SK-N-SH (cell line): Measurements from ENCODE around the gene MRPL21.

ENCODE experiments used
- CHD2 ChIP-seq: fragments of 150-350 bp; IDR thresholded peaks from 2 replicates; pipeline ENCODE4 v1.6.1; 2018; ENCODE audit warnings: low read length; ENCODE audit not compliant: partially characterized antibody
- POLR2AphosphoS5 ChIP-seq: IDR thresholded peaks from 2 replicates; pipeline ENCODE4 v1.6.1; 2012; ENCODE audit warnings: low read depth, low read length
- RXRA ChIP-seq: IDR thresholded peaks from 2 replicates; pipeline ENCODE4 v1.4.0; 2012; ENCODE audit warnings: low read depth, mild to moderate bottlenecking, borderline replicate concordance
- TCF12 ChIP-seq: IDR thresholded peaks from 2 replicates; pipeline ENCODE4 v1.4.0; 2012

DNA sequence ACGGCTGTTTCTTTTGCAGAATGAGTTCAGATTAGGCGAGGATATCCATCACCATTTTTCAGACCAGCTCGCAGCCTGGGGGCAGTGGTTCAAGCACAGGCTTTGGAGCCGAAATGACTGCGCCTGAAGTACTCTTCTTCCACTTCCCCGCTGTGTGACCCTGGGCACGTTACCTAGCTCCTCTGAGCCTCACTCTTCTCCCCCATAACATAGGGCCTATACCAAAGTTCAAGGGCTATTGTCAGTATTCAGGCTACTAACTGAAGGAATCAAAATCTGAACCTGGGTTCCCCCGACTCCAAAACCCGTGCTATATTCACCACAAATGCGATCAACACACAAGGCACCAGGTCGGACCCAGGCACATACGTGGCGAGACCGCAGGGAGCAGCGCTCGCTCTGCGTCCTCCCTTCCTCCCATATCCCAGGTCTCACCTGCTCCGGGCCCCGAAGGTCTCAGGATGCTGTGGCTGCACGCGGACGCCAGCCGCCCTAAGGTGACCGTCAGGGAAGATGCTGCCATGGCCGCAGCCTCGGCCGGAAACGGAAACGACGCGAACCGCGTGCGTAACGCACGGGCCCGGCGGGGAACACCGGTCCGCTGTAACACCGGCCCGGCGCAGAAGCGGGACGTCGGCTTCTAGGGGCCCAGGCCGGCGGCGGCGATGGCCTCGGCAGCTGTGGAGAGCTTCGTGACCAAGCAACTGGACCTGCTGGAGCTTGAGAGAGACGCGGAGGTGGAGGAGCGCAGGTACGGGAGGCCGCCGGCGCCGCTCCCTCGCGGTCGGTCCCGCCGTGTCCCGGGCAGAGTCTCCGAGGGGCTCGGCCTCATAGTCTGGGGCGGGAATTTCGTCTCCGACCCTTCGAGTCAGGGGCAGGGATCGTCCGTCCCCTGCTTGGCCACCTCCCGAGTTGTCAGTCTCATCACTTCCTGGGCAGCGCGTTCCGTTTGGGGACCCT, at the start of gene MRPL21, which contains the start of gene IGHMBP2:
- TF ChIP-seq RXRA (no peak), POLR2AphosphoS5 (peak; percentile 95), CHD2 (peak; percentile 65), TCF12 (no peak)
